ENCODE measurements around the gene RDH12. TPM values are rescaled to one million over a fixed set of nuclear protein-coding genes. Genes with fewer than 3 reads are reported as not detected.

Gene RDH12
- total and polyA plus RNA-seq, 2 experiments from 2014 or later: not detected

GRCh38 chr14:67729072-67729885, 27.6 kb downstream of the RDH12 start:
- H3K36me3 ChIP-seq (ENCODE audit: low read depth): no peaks in the 10 kb centered on the region
- peaks cover 43% of the 10 kb centered on the region for H3K27me3 ChIP-seq (replicated peaks; ENCODE audit: insufficient read depth)
- no peak for DNase-seq
- no peak overlapping the region for H3K9ac ChIP-seq
- H3K4me3 ChIP-seq: no peak overlapping the region
- H3K9me3 ChIP-seq (ENCODE audit: low read depth): no peaks in the 10 kb centered on the region
- in situ Hi-C loops (cut with MboI): no loop called here
- no peak overlapping the region for H2AFZ ChIP-seq
- TF ChIP-seq EZH2phosphoT487 (IDR thresholded peaks at IDR 0.05; ENCODE audit: insufficient read depth, low read depth): no peak
- TF ChIP-seq EZH2 (IDR thresholded peaks at IDR 0.05; ENCODE audit: insufficient read depth, poor library complexity, severe bottlenecking): no peak
- 65 to 67% methylated on average over 21 of the region's 21 CpGs for WGBS, 2 experiments (ENCODE audit: low coverage in 1 of 2, low lambda C conversion rate in 2 of 2, missing lambda C conversion rate in 2 of 2)
- no peaks in the 10 kb centered on the region for H3K9me2 ChIP-seq (ENCODE audit: insufficient read depth)
- no peaks in the 10 kb centered on the region for H3K79me2 ChIP-seq (ENCODE audit: insufficient read depth)
- H3K4me2 ChIP-seq (ENCODE audit: unreplicated experiment): no peak overlapping the region
- H3K4me1 ChIP-seq (ENCODE audit: insufficient read depth): no peaks in the 10 kb centered on the region
- no peaks in the 10 kb centered on the region for H4K20me1 ChIP-seq (ENCODE audit: insufficient read depth)
- H3K27ac ChIP-seq: no peak overlapping the region
- H3F3A ChIP-seq (ENCODE audit: insufficient read depth): no peaks in the 10 kb centered on the region

GRCh38 chr14:67733616-67734015, 31.9 kb downstream of the RDH12 start:
- Histone ChIP-seq H3K36me3 (ENCODE audit: low read depth) (no peaks in the 10 kb centered on the region), H3K9ac (no peak overlapping the region), H2AFZ (no peak overlapping the region), H3K4me3 (no peak overlapping the region), H3K27me3 (replicated peaks; ENCODE audit: insufficient read depth) (peaks cover 16% of the 10 kb centered on the region), H3K79me2 (ENCODE audit: insufficient read depth) (no peaks in the 10 kb centered on the region), H3K9me2 (ENCODE audit: insufficient read depth) (no peaks in the 10 kb centered on the region), H3F3A (ENCODE audit: insufficient read depth) (peaks cover 1% of the 10 kb centered on the region; the same call in 1 of the 2 replicates), H3K4me2 (ENCODE audit: unreplicated experiment) (no peak overlapping the region), H4K20me1 (ENCODE audit: insufficient read depth) (no peaks in the 10 kb centered on the region), H3K9me3 (ENCODE audit: low read depth) (no peaks in the 10 kb centered on the region), H3K4me1 (ENCODE audit: insufficient read depth) (peaks cover 2% of the 10 kb centered on the region; the same call in 1 of the 2 replicates), H3K27ac (no peak overlapping the region)
- in situ Hi-C loops (cut with MboI): no loop called here
- 71 to 74% methylated on average over 4 of the region's 4 CpGs for WGBS, 2 experiments (ENCODE audit: low coverage in 1 of 2, low lambda C conversion rate in 2 of 2, missing lambda C conversion rate in 2 of 2)
- no peak for TF ChIP-seq EZH2phosphoT487 (IDR thresholded peaks at IDR 0.05; ENCODE audit: insufficient read depth, low read depth)
- TF ChIP-seq EZH2 (IDR thresholded peaks at IDR 0.05; ENCODE audit: insufficient read depth, poor library complexity, severe bottlenecking): no peak
- no peak for DNase-seq

GRCh38 chr14:67734675-67735074, 33.0 kb downstream of the RDH12 start:
- Histone ChIP-seq H3F3A (ENCODE audit: insufficient read depth) (peaks cover 11% of the 10 kb centered on the region), H2AFZ (no peak overlapping the region), H3K27ac (no peak overlapping the region), H3K4me2 (ENCODE audit: unreplicated experiment) (no peak overlapping the region), H3K36me3 (ENCODE audit: low read depth) (no peaks in the 10 kb centered on the region), H3K9ac (no peak overlapping the region), H3K9me2 (ENCODE audit: insufficient read depth) (no peaks in the 10 kb centered on the region), H3K79me2 (ENCODE audit: insufficient read depth) (no peaks in the 10 kb centered on the region), H4K20me1 (ENCODE audit: insufficient read depth) (no peaks in the 10 kb centered on the region), H3K27me3 (replicated peaks; ENCODE audit: insufficient read depth) (peaks cover 10% of the 10 kb centered on the region), H3K4me1 (ENCODE audit: insufficient read depth) (peaks cover 10% of the 10 kb centered on the region), H3K4me3 (no peak overlapping the region), H3K9me3 (ENCODE audit: low read depth) (no peaks in the 10 kb centered on the region)
- in situ Hi-C loops (cut with MboI): no loop called here
- peak; percentile 45 for DNase-seq
- 66 to 71% methylated on average over 3 of the region's 3 CpGs for WGBS, 2 experiments (ENCODE audit: low coverage in 1 of 2, low lambda C conversion rate in 2 of 2, missing lambda C conversion rate in 2 of 2)
- TF ChIP-seq EZH2phosphoT487 (IDR thresholded peaks at IDR 0.05; ENCODE audit: insufficient read depth, low read depth): no peak
- TF ChIP-seq EZH2 (IDR thresholded peaks at IDR 0.05; ENCODE audit: insufficient read depth, poor library complexity, severe bottlenecking): no peak

- TF ChIP-seq EZH2phosphoT487 (IDR thresholded peaks at IDR 0.05; ENCODE audit: insufficient read depth, low read depth) (no peak), EZH2 (IDR thresholded peaks at IDR 0.05; ENCODE audit: insufficient read depth, poor library complexity, severe bottlenecking) (no peak)
- Histone ChIP-seq H3K9me3 (ENCODE audit: low read depth) (no peaks in the 10 kb centered on the region), H2AFZ (no peak overlapping the region), H3K27me3 (replicated peaks; ENCODE audit: insufficient read depth) (peaks cover 2% of the 10 kb centered on the region; the same call in 1 of the 2 replicates), H3K4me2 (ENCODE audit: unreplicated experiment) (no peak overlapping the region), H3K4me1 (ENCODE audit: insufficient read depth) (peaks cover 10% of the 10 kb centered on the region), H3K27ac (no peak overlapping the region), H3K4me3 (no peak overlapping the region), H3F3A (ENCODE audit: insufficient read depth) (peaks cover 14% of the 10 kb centered on the region), H4K20me1 (ENCODE audit: insufficient read depth) (no peaks in the 10 kb centered on the region), H3K9me2 (ENCODE audit: insufficient read depth) (no peaks in the 10 kb centered on the region), H3K9ac (no peak overlapping the region), H3K36me3 (ENCODE audit: low read depth) (no peaks in the 10 kb centered on the region), H3K79me2 (ENCODE audit: insufficient read depth) (no peaks in the 10 kb centered on the region)
- no peak for DNase-seq
- in situ Hi-C loops (cut with MboI): no loop called here
- WGBS, 2 experiments (ENCODE audit: low coverage in 1 of 2, low lambda C conversion rate in 2 of 2, missing lambda C conversion rate in 2 of 2): 93 to 94% methylated on average over 10 of the region's 10 CpGs
These were observed 33.9 kb downstream of the RDH12 start for GRCh38 chr14:67735336-67736147.
